Measurements from ENCODE around the gene TMEM106C.

GRCh38 chr12:47983541-47984115 is 20.2 kb downstream of the TMEM106C start:
- TF ChIP-seq CTCF (IDR thresholded peaks at IDR 0.05) (no peak), POLR2A (IDR thresholded peaks at IDR 0.05) (no peak)
